Activated CD4-positive, alpha-beta T cell treated with anti-CD3 and anti-CD28 coated beads, Interleukin-2, amount 10 ng/mL, durations not matched to agents 7 days and 5 days (primary cell): ENCODE measurements around the gene RUNX2. TPM values are rescaled to one million over a fixed set of nuclear protein-coding genes. Genes with fewer than 3 reads are reported as not detected.

Experiments
- CTCF ChIA-PET: fragments of 350-600 bp; sonication (Branson Sonifier 250); formaldehyde crosslinking; loops from one replicate; lab custom pipeline; 2021; ENCODE audit warnings: antibody characterized with exemption; lab: Charles Lee
- POLR2A ChIA-PET: fragments of 350-600 bp; sonication (Branson Sonifier 250); formaldehyde crosslinking; loops from one replicate; lab custom pipeline; 2021; ENCODE audit warnings: antibody characterized with exemption; lab: Charles Lee
- DNase-seq: peaks from one replicate; pipeline ENCODE4 v3.0.0-alpha.2; 2020
- H3K27ac Mint-ChIP-seq: one replicate; pipeline ENCODE4 v1.8.0; 2021; ENCODE audit warnings: mild to moderate bottlenecking, moderate library complexity, mixed read lengths
- H3K27me3 Mint-ChIP-seq: one replicate; pipeline ENCODE4 v1.8.0; 2021; ENCODE audit warnings: mixed read lengths
- H3K36me3 Mint-ChIP-seq: one replicate; pipeline ENCODE4 v1.8.0; 2021; ENCODE audit warnings: low read depth, mixed read lengths
- H3K4me1 Mint-ChIP-seq: one replicate; pipeline ENCODE4 v1.8.0; 2021; ENCODE audit warnings: mixed read lengths
- H3K4me3 Mint-ChIP-seq: one replicate; pipeline ENCODE4 v1.8.0; 2021; ENCODE audit warnings: mild to moderate bottlenecking, moderate library complexity, mixed read lengths
- H3K9me3 Mint-ChIP-seq: one replicate; pipeline ENCODE4 v1.8.0; 2021; ENCODE audit warnings: mixed read lengths
- total RNA-seq, 2 experiments: library from RNA; stranded (reverse); gene quantifications; one replicate each; pipeline ENCODE4 v1.2.3, GENCODE V29; 2021

The RUNX2 gene
- total RNA-seq, 2 experiments from 2014 or later: 13.2 to 13.4 TPM

DNA sequence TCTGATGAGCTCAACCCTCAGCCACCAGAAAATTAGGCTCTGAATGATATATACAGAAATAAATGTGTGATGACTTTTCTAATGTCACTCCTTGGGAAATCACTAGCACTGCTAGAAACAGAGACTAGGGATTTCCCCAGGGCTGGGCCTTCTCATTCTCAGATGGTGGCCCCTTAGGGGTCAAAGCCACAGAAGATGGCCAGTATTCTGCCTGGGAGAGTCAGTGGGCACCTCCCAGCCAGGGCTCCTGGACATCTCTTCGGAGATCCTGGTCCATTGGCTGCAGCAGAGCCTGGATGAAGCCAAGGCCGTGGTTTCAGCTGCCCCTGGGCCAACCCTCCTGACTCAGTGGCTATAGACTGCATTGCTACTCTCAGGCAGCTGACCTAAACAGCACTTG, 326.5 kb downstream of the RUNX2 start:
- Mint-ChIP-seq H3K9me3 (peaks cover 11% of the 10 kb centered on the region), H3K4me3 (no peak overlapping the region), H3K27me3 (peaks cover 2% of the 10 kb centered on the region), H3K27ac (no peak overlapping the region), H3K36me3 (peaks cover 4% of the 10 kb centered on the region), H3K4me1 (peaks cover 23% of the 10 kb centered on the region)
- ChIA-PET POLR2A (no interaction called here), CTCF (interaction anchor here (0.9 to 1.8 kb wide), 4 partner anchors 8 to 66 kb away, joined by 3 to 4 read pairs (median 4); no protein-coding TSS in a partner anchor)
- no peak for DNase-seq

DNA sequence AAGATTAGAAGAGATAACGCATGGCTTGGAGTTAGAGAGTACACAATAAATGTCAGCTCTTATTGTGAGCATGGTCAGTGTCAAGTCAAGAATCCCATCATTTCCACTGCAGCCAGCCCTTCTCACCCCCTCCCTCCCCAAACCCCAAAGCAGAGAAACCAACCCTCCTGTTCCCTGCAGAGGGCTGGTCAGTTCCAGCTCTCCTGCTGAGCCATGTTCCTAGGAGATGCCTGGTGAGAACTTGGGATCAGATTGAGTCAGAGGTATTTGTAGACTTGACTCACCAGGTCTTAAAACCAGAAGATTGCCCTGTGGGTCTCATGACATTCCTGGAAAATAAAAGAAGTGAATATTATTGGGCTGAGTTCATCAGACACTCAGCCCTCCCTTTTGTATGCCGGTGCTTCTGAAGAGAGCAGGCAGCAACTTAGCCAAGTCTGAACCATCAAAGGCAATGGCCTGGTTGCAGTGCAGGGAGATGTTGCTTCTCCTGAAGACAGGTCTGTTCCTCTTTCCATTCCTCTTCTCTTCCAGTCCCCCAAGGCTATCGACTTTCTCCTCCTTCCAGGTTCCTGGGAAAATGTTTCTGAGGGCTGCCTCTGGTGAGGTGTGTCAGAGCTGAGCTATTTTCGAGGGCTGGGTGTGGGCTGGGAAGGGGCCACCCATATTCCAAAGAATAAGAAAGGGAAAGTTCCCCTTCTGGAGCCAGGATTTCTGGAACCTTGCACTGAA, 327.8 kb downstream of the RUNX2 start:
- Mint-ChIP-seq H3K9me3 (peaks cover 11% of the 10 kb centered on the region), H3K36me3 (peaks cover 7% of the 10 kb centered on the region), H3K4me3 (no peak overlapping the region), H3K4me1 (peaks cover 31% of the 10 kb centered on the region), H3K27ac (peak overlapping the region; percentile 61), H3K27me3 (peaks cover 2% of the 10 kb centered on the region)
- ChIA-PET POLR2A (no interaction called here), CTCF (interaction anchor here (1.1 to 1.7 kb wide), 2 partner anchors 9 to 68 kb away, joined by 3 to 4 read pairs; no protein-coding TSS in a partner anchor)
- DNase-seq: no peak

DNA sequence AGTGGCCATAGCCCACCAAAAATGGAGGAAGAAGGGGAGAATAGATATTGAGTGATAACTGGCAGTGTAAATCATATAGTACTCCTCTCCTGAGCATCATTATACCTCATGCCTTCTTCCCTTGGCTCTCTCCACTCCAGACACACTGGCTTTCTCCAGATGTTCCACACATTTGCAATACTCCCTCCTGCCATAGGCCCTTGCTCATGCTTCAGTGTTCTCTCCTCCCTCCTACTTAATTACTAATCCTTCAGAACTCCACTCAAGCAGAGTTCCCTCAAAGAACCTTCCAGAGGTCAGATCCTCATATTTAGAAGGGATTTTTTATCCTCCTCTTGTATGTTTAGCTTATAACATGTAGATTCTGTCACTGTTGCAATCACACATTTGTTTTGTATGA, 329.1 kb downstream of the RUNX2 start:
- Mint-ChIP-seq H3K27ac (no peak overlapping the region), H3K36me3 (peaks cover 7% of the 10 kb centered on the region), H3K27me3 (peaks cover 7% of the 10 kb centered on the region), H3K4me3 (no peak overlapping the region), H3K9me3 (peaks cover 13% of the 10 kb centered on the region), H3K4me1 (peaks cover 39% of the 10 kb centered on the region)
- DNase-seq: no peak
- ChIA-PET POLR2A (no interaction called here), CTCF (interaction anchor here (1.3 kb wide), 1 partner anchor 9 kb away, joined by 3 read pairs; no protein-coding TSS in a partner anchor)

DNA sequence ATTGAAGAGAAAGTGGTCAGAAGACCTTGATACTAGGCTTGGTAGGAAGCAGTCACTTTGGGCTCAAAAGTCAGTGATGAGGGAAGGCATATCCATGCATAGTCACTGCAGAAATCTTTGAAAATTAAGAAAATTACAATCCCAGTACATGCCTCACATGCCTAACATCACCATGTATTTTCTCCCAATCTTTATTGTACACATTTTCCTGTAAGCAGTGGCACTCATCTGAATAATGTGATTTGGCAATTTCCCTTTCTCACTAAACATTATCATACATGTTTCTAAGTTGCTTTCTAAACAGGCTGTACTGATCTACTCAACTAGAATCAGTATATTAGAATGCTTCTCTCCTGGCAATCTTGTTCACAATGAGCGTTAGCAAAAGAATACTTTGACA, 330.3 kb downstream of the RUNX2 start:
- CTCF ChIA-PET: interaction anchor here (0.9 kb wide), 1 partner anchor 48 kb away, joined by 3 read pairs; no protein-coding TSS in a partner anchor
- Mint-ChIP-seq H3K27me3 (peaks cover 13% of the 10 kb centered on the region), H3K36me3 (peaks cover 11% of the 10 kb centered on the region), H3K27ac (no peak overlapping the region), H3K4me3 (no peak overlapping the region), H3K4me1 (peaks cover 42% of the 10 kb centered on the region), H3K9me3 (peaks cover 13% of the 10 kb centered on the region)
- POLR2A ChIA-PET: interaction anchor here (0.6 kb wide), 1 partner anchor 281 kb away, joined by 5 read pairs; the partner anchor contains the start of gene SUPT3H
- DNase-seq: no peak

DNA sequence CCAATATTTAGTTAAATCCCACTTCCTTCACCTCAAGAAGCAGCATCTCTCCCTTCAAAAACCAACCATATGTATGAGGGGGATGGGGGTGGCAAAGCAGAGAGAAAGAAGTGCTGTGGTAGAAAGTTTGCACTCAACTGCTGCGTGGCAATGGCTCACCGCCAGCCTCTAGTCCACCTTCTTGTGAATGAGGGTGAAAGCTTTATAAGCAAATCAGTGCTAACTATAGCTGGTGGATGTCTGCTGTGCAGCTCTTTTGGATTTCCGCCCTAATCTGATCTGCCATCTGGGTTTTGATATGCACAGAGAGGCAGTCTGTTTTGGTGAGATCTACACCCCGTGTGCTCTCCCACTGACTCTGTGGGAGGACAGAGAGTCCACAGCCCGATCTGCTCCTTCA, 330.8 kb downstream of the RUNX2 start:
- Mint-ChIP-seq H3K9me3 (peaks cover 13% of the 10 kb centered on the region), H3K27me3 (peaks cover 15% of the 10 kb centered on the region), H3K4me1 (peaks cover 46% of the 10 kb centered on the region), H3K36me3 (peaks cover 11% of the 10 kb centered on the region), H3K4me3 (no peak overlapping the region), H3K27ac (peak overlapping the region; percentile 71)
- ChIA-PET POLR2A (interaction anchor here (0.6 kb wide), 1 partner anchor 281 kb away, joined by 5 read pairs; the partner anchor contains the start of gene SUPT3H), CTCF (interaction anchor here (0.7 to 0.9 kb wide), 2 partner anchors 47 to 207 kb away, joined by 3 read pairs; no protein-coding TSS in a partner anchor)
- DNase-seq: peak; percentile 13

DNA sequence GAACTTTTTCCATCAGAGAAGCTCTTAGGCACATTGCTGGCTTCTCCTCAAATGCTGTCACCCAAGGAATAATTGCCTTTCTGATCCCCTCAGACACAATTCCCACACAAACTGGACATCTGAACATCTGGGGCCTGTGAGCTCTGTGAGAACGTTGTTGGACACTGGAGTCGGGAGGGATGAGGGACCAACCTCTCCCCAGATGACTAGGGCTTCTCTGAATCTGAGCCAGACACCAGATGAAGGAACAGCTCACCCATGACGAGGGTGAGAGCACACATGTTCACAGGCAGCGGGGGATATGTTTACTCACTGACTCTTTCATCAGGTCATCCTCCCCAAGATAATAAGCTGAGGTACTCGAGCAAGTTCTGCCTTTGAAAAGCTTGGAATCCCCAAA, 333.5 kb downstream of the RUNX2 start:
- DNase-seq: no peak
- H3K4me1 Mint-ChIP-seq: peaks cover 67% of the 10 kb centered on the region
- H3K27me3 Mint-ChIP-seq: peaks cover 24% of the 10 kb centered on the region
- H3K4me3 Mint-ChIP-seq: no peak overlapping the region
- ChIA-PET CTCF (interaction anchor here (0.8 to 1.4 kb wide), 3 partner anchors 13 to 25 kb away, joined by 3 to 5 read pairs (median 3); no protein-coding TSS in a partner anchor), POLR2A (no interaction called here)
- H3K27ac Mint-ChIP-seq: no peak overlapping the region
- peaks cover 5% of the 10 kb centered on the region for H3K9me3 Mint-ChIP-seq
- peaks cover 13% of the 10 kb centered on the region for H3K36me3 Mint-ChIP-seq

DNA sequence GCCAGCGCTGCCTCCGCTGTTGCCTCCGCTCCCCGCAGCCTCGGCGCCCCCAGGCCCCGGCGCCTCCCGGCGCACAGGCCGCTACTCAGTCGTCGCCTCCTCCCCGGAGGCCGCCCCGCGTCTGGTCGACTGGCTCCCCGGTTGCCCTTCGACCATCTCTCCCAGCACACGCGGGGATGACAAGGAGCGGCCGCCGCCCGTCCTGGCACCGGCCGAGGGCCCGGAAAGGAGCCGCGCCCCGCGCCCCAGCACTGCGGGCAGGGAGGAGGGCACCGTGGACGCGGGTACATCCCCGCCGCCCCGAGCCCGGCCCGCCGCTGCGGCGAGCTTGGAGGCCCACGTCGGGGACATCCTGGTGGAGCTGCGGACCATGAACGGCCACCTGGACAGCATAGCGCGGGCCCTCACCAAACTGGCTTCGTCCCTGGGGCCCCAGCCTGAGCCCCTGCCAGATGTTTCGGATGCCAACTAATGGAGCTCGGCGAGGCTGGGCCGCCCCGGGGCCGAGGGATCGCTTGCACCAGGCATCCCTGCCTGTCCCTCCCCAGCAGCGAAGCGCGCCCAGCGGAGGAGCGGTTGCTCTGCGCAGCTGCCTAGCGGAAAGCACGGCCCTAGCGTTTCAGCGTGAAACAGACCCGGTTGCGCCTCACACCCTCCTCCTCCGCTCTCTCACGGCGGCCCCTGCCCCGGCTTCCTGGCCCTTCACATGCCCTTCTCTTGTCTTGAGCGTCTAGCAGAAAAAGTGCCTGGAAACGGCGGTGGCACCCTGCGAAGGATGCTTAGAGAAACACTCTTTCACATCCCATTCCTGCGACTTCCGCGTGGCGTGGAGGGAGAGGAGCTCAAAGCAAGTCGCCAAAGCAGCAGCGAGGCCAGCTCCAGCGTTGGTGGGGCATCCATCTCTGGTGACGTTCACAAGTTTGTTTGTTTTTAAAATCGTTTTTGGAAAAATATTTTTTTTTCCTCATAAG, 335.4 kb downstream of the RUNX2 start:
- peak; percentile 58 for DNase-seq
- H3K4me3 Mint-ChIP-seq: peak overlapping the region; percentile 48
- H3K36me3 Mint-ChIP-seq: peaks cover 10% of the 10 kb centered on the region
- peaks cover 3% of the 10 kb centered on the region for H3K9me3 Mint-ChIP-seq
- CTCF ChIA-PET: interaction anchor here (0.8 to 1.7 kb wide), 5 partner anchors 11 to 39 kb away, joined by 3 to 6 read pairs (median 3); no protein-coding TSS in a partner anchor
- H3K4me1 Mint-ChIP-seq: peaks cover 69% of the 10 kb centered on the region
- POLR2A ChIA-PET: interaction anchor here (0.6 kb wide), 1 partner anchor 293 kb away, joined by 3 read pairs; no protein-coding TSS in a partner anchor
- H3K27me3 Mint-ChIP-seq: peaks cover 22% of the 10 kb centered on the region
- peak overlapping the region; percentile 63 for H3K27ac Mint-ChIP-seq

DNA sequence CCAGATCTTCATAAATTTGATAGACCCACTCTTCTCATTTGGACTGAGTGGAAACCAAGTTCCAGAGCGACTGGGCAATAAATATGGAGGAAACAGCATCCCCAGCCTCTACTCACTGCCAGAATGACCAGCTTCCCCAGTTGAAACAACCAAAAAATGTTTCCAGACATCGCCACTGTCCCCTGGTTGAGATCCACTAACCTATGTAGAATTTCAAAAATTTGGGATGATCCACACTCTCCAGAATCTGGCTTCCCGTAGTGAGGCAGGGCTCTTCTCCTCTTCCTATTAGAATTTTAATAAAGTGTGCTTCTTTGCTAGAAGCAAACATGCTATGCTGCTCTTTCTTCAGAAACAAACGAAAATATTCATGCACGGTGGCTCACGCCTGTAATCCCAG, 336.6 kb downstream of the RUNX2 start:
- Mint-ChIP-seq H3K27ac (no peak overlapping the region), H3K36me3 (peaks cover 10% of the 10 kb centered on the region), H3K27me3 (peaks cover 22% of the 10 kb centered on the region), H3K9me3 (peaks cover 6% of the 10 kb centered on the region), H3K4me1 (peaks cover 58% of the 10 kb centered on the region), H3K4me3 (no peak overlapping the region)
- CTCF ChIA-PET: interaction anchor here (0.7 to 1.0 kb wide), 3 partner anchors 13 to 135 kb away, joined by 3 read pairs; no protein-coding TSS in a partner anchor
- DNase-seq: no peak
- POLR2A ChIA-PET: no interaction called here

DNA sequence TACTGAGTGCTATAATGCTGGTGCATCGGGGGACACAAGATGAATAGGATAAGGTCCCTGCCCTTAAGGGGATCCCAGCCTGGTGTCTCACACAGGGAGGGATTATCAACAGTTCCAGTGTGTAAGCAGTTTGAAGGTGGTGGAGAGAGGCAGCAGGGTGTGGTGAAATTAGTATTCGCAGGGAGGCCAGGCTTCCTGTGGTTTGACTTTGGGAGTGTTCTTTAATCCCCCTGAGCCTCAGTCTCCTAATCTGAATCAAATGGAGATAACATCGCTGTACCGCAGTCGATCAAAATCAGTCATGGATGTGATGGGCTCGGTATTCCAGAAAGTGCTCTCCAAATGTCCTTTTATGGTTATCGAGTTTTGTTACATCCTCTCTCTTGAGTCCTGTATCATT, 337.7 kb downstream of the RUNX2 start:
- Mint-ChIP-seq H3K27ac (peak overlapping the region; percentile 22), H3K9me3 (peaks cover 6% of the 10 kb centered on the region), H3K36me3 (peaks cover 8% of the 10 kb centered on the region), H3K27me3 (peaks cover 22% of the 10 kb centered on the region), H3K4me3 (no peak overlapping the region), H3K4me1 (peaks cover 49% of the 10 kb centered on the region)
- DNase-seq: no peak
- ChIA-PET POLR2A (no interaction called here), CTCF (interaction anchor here (0.6 to 1.3 kb wide), 6 partner anchors 9 to 1257 kb away, joined by 3 read pairs; no protein-coding TSS in a partner anchor)

DNA sequence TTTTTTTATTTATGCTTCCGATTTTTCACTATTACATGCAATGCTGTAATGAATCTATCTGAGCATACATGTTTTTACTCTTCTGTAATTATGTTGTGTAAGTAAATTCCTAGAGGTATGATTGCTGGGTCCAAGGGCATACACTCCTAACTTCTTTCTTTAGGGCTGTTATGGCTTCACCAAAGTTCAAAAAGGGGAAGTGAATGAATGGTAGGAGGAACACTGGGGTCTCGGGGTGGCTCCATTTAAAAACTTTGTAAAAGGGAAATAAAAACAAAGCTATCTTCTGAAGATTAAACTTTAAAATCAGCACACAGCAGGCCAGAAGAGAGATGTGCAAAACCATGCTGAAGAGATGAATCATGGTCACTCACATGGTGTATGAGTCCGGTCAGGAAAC, 338.7 kb downstream of the RUNX2 start:
- H3K36me3 Mint-ChIP-seq: peaks cover 8% of the 10 kb centered on the region
- no peak overlapping the region for H3K4me3 Mint-ChIP-seq
- peaks cover 4% of the 10 kb centered on the region for H3K9me3 Mint-ChIP-seq
- ChIA-PET CTCF (interaction anchor here (0.9 to 1.3 kb wide), 2 partner anchors 10 to 43 kb away, joined by 3 read pairs; no protein-coding TSS in a partner anchor), POLR2A (no interaction called here)
- DNase-seq: no peak
- peaks cover 18% of the 10 kb centered on the region for H3K27me3 Mint-ChIP-seq
- peaks cover 41% of the 10 kb centered on the region for H3K4me1 Mint-ChIP-seq
- H3K27ac Mint-ChIP-seq: no peak overlapping the region

DNA sequence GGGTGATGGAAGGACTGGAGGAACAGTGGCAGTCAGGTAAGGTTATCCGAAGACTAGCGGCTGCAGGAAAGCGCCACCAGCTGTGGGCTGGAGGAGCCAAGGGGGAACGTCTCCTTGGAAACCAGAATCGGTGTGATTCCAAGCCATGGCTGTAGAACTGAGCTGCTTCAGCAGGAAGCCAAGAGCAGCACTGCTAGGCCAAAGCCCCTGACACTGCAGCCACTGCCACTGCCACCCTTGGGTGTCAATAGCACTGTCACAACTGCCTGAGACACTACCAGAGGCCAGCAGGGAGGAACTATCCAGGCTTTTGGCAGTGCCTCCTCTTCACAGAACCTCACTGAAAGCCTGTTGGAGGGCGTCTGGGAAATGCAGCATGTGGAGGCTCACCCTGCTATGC, 339.2 kb downstream of the RUNX2 start:
- peaks cover 17% of the 10 kb centered on the region for H3K27me3 Mint-ChIP-seq
- POLR2A ChIA-PET: no interaction called here
- H3K9me3 Mint-ChIP-seq: peaks cover 4% of the 10 kb centered on the region
- no peak overlapping the region for H3K4me3 Mint-ChIP-seq
- CTCF ChIA-PET: interaction anchor here (0.9 kb wide), 1 partner anchor 44 kb away, joined by 3 read pairs; no protein-coding TSS in a partner anchor
- H3K36me3 Mint-ChIP-seq: peaks cover 8% of the 10 kb centered on the region
- no peak overlapping the region for H3K27ac Mint-ChIP-seq
- H3K4me1 Mint-ChIP-seq: peaks cover 41% of the 10 kb centered on the region
- DNase-seq: no peak

DNA sequence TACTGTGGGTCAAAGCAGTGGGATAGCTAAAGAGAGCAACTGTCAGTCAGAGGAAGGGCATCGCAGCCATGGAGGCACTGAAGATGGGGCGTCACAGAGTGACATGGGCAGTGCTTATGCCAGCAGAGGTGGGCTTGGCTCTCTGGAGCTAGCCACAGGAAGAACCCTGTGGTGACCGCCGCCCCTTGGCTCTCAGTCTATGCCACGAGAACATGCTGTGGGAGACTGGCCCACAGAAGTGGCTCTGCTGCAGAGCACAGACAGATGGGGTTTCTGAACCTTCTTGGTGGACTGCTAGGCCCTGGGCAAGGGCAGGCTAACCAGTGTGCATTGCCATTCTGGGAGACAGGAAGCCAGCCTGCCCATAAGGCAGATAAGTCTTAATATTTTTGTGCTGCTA, 339.6 kb downstream of the RUNX2 start:
- POLR2A ChIA-PET: no interaction called here
- H3K27ac Mint-ChIP-seq: no peak overlapping the region

More for the DNA sequence above, 339.6 kb downstream of the RUNX2 start:
- Mint-ChIP-seq H3K36me3 (peaks cover 6% of the 10 kb centered on the region), H3K4me3 (no peak overlapping the region), H3K4me1 (peaks cover 38% of the 10 kb centered on the region), H3K9me3 (peaks cover 4% of the 10 kb centered on the region), H3K27me3 (peaks cover 14% of the 10 kb centered on the region)
- no peak for DNase-seq
- CTCF ChIA-PET: interaction anchor here (0.9 kb wide), 1 partner anchor 44 kb away, joined by 3 read pairs; no protein-coding TSS in a partner anchor
